Pancreas (tissue), 10 donors: Measurements from ENCODE around the gene MIF. TPM values are rescaled to one million over a fixed set of nuclear protein-coding genes. Genes with fewer than 3 reads are reported as not detected.

Experiments used
- ATAC-seq, 4 donors: fragments of 200-7000 bp; cut with Tn5 transposase; one replicate each; pipeline versions ENCODE4 v1.8.0 to v1.9.1; 2020; ENCODE audit warnings: mild to moderate bottlenecking in 4 of 4, moderate library complexity in 4 of 4
- DNase-seq, 6 donors: peaks; one replicate each; pipeline ENCODE4 v3.0.0-alpha.2; 2020
- FAIRE-seq: peaks from 2 replicates; lab custom pipeline; 2012; peaks lifted over from hg19 to GRCh38; lab: Jason Lieb, UNC
- H3K27ac ChIP-seq, 4 donors: fragments of 200-600 bp; sonication (generic); 1 replicate in 3 of 4; 2 replicates in 1 of 4; pipeline versions ENCODE4 v1.5.0 to v1.8.0; 2020
- H3K27me3 ChIP-seq, 4 donors: fragments of 200-600 bp; one replicate each; pipeline ENCODE4 v1.8.0; 2021
- H3K36me3 ChIP-seq, 3 donors: fragments of 200-600 bp; sonication (generic) in 1 of 3; one replicate each; pipeline versions ENCODE4 v1.5.0 to v1.8.0; 2020 to 2021
- H3K4me1 ChIP-seq, 3 donors: fragments of 200-600 bp; one replicate each; pipeline ENCODE4 v1.8.0; 2021
- H3K4me3 ChIP-seq, 4 donors: fragments of 200-600 bp; sonication (generic) in 2 of 4; one replicate each; pipeline versions ENCODE4 v1.5.0 to v1.8.0; 2020 to 2021
- H3K9me3 ChIP-seq, 4 donors: fragments of 200-600 bp; one replicate each; pipeline ENCODE4 v1.8.0; 2021
- WGBS, 2 donors: extraction: QIAGEN DNeasy Blood & Tissue Kit; methylation state at CpG; one replicate each; pipeline ENCODE4 v1.1.7; 2013; 5-methylcytosine and 5-hydroxymethylcytosine counted together
- intact Hi-C, 3 donors: fragments of 100-400 bp; cut with DNase I; formaldehyde crosslinking; loops; one replicate each; pipeline versions ENCODE4 v1.11.1 to v1.14.2; 2022
- polyA plus RNA-seq, 2 donors: library from polyadenylated mRNA; stranded (reverse); fragments of 200-250 nt; gene quantifications; one replicate each; pipeline ENCODE4 v1.2.3, GENCODE V29; 2013
- total RNA-seq, 6 donors: library from RNA; stranded (reverse); fragmentation: NEBNext Ultra II Directional in 4 of 6; extraction: Animal tissue kit (Norgen Biotek cat#: 25700) in 4 of 6; gene quantifications; one replicate each; pipeline versions ENCODE4 v1.2.1 to v1.2.4, GENCODE V29; 2021 to 2023
- TF ChIP-seq, protein P1 (sequence below), 4 donors: fragments of 200-600 bp; sonication (generic) in 3 of 4; IDR thresholded peaks; one replicate each; pipeline versions ENCODE4 v1.5.0 to v1.8.0; 2021; ENCODE audit warnings: antibody characterized with exemption in 4 of 4
- donor health status: healthy with polysubstance abuse.
- donor health status: DM: no; HTN: no; CAD: no; lungs with moderate emphysema.
- donor health status: DM: no; HTN: no; CAD: no.
- donor health status: control.
- donor health status: control.
- donor health status: Bipolar disorder and iron deficiency.
- donor health status: DM: yes; HTN: yes; CAD: no.
- donor health status: DM: no; HTN: no; CAD: no.
- donor health status: DM: no; HTN: no; CAD: no.
- donor health status: DM: yes; HTN: yes; CAD: no.

The MIF gene
- 100 to 1,000 TPM; 128 to 269 (median 192) TPM for total RNA-seq
- polyA plus RNA-seq = 100 to 1,000 TPM; 353 to 476 TPM

DNA sequence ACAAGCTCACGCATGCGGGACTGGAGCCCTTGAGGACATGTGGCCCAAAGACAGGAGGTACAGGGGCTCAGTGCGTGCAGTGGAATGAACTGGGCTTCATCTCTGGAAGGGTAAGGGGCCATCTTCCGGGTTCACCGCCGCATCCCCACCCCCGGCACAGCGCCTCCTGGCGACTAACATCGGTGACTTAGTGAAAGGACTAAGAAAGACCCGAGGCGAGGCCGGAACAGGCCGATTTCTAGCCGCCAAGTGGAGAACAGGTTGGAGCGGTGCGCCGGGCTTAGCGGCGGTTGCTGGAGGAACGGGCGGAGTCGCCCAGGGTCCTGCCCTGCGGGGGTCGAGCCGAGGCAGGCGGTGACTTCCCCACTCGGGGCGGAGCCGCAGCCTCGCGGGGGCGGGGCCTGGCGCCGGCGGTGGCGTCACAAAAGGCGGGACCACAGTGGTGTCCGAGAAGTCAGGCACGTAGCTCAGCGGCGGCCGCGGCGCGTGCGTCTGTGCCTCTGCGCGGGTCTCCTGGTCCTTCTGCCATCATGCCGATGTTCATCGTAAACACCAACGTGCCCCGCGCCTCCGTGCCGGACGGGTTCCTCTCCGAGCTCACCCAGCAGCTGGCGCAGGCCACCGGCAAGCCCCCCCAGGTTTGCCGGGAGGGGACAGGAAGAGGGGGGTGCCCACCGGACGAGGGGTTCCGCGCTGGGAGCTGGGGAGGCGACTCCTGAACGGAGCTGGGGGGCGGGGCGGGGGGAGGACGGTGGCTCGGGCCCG is at the start of gene MIF:
MIF (plus strand) TSS at position 439 of the 765 bp plus-strand sequence; CDS start at position 531, 92 bp downstream.
- 1% methylated on average over 67 to 72 of the region's 72 CpGs for WGBS, 2 donors
- DNase-seq = peak; percentile 93 to 99 (median 98)
- H3K4me3 ChIP-seq = peak within 1 kb of the TSS; percentile 68 to 90 (median 74)
- H3K27me3 ChIP-seq = no peaks in the 10 kb centered on the region
- no peak for FAIRE-seq
- no peaks in the 10 kb centered on the region for H3K9me3 ChIP-seq
- intact Hi-C loops = no loop called here
- peak within 1 kb of the TSS; percentile 96 to 98 (median 96) for H3K27ac ChIP-seq
- peak; percentile 90 to 97 (median 92) for ATAC-seq
- peaks cover 0 to 10% (median 0%) of the 10 kb centered on the region in 3 donors for H3K4me1 ChIP-seq
- no peaks in the 10 kb centered on the region for H3K36me3 ChIP-seq
- TF ChIP-seq, protein P1, sequence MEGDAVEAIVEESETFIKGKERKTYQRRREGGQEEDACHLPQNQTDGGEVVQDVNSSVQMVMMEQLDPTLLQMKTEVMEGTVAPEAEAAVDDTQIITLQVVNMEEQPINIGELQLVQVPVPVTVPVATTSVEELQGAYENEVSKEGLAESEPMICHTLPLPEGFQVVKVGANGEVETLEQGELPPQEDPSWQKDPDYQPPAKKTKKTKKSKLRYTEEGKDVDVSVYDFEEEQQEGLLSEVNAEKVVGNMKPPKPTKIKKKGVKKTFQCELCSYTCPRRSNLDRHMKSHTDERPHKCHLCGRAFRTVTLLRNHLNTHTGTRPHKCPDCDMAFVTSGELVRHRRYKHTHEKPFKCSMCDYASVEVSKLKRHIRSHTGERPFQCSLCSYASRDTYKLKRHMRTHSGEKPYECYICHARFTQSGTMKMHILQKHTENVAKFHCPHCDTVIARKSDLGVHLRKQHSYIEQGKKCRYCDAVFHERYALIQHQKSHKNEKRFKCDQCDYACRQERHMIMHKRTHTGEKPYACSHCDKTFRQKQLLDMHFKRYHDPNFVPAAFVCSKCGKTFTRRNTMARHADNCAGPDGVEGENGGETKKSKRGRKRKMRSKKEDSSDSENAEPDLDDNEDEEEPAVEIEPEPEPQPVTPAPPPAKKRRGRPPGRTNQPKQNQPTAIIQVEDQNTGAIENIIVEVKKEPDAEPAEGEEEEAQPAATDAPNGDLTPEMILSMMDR (IDR thresholded peaks at IDR 0.05) = peak; percentile 51 to 64 (median 56)

DNA sequence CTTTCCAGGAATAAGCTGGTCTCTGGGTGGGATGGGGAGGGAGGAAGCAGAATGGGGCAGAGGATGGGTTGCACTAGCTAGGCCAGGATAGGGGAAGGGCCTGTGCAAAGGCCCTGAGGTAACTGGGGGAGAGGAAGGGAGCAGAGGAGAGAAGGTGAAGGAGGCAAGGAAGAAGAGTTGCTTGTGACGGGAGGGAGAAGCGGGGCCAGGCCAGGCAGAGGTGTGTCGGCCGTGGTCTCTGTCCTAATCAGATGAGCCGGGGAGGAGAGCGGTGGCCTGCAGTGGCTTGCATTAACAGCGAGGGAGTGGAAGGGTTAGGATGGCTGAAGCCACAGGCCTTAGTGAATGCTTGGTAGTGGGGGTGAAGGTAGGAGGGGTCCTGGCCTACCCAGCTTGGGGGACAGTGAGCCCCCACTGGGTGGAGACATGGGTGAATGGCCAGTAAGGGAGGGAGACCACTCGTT is 49.4 kb upstream of the MIF start:
- intact Hi-C loops = loop anchor here in 2 of 3 donors (5.0 kb wide), 2 partner anchors 77 to 297 kb away; partner anchors contain the start of gene CHCHD10 (in 2 of the 2)
- no peak overlapping the region for H3K4me3 ChIP-seq
- H3K27ac ChIP-seq = no peak overlapping the region
- ATAC-seq (no peak), DNase-seq (no peak), FAIRE-seq (no peak)
- no peaks in the 10 kb centered on the region for H3K4me1 ChIP-seq
- H3K9me3 ChIP-seq = no peaks in the 10 kb centered on the region
- WGBS, 2 donors = 79 to 83% methylated on average over 8 of the region's 8 CpGs
- TF ChIP-seq, protein P1 (IDR thresholded peaks at IDR 0.05) = no peak
- H3K27me3 ChIP-seq = no peaks in the 10 kb centered on the region
- no peaks in the 10 kb centered on the region for H3K36me3 ChIP-seq

DNA sequence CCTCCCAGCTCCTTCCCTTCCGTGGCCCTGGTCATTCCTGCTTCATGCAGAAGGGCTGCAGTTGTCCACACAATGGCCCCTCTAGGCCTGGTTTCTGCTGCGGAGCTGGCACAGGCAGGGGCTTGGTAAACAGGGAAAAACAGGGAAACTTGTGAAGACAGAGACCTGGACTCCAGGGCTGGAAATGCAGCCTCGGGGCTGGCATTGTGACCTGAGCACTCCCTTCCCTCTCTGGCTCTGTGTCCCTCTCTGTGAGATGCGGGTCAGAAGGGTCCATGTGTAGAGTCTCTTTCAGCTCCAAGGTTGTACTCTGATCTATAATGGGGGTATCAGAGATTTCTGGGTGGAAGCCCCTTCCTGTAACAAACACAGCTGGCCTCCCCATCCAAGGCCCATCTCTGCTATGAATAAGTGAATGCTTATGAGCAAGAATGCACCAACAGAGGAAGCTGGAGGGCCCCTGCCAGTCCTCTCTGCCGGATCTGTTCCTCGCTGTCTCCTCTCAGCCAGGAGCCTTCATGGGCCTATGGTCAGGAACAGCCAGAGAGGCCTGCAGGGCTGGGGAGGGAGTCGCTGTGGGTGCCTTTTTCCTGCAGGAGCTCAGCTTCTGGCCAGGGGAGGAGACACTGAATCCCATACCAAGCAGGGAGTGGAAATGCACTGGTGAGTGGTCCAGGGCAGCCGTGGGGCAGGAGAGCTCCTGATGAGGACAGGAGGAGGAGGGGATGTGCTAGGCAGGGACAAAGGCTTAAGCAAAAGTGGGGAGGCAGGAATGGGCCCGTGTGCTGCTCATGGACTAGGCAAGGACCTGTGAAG is 48.7 kb upstream of the MIF start:
- no peak for FAIRE-seq
- Histone ChIP-seq H3K4me3 (no peak overlapping the region), H3K36me3 (no peaks in the 10 kb centered on the region), H3K4me1 (peaks cover 0 to 4% (median 3%) of the 10 kb centered on the region in 3 donors), H3K27ac (no peak overlapping the region), H3K9me3 (no peaks in the 10 kb centered on the region), H3K27me3 (no peaks in the 10 kb centered on the region)
- intact Hi-C loops = loop anchor here in 2 of 3 donors (5.0 kb wide), 1 partner anchor 78 kb away; the partner anchor contains the start of gene CHCHD10 (in 2 of the 2)
- TF ChIP-seq, protein P1 (IDR thresholded peaks at IDR 0.05) = no peak
- no peak for DNase-seq
- WGBS, 2 donors = 86 to 89% methylated on average over 9 of the region's 9 CpGs
- ATAC-seq = no peak

DNA sequence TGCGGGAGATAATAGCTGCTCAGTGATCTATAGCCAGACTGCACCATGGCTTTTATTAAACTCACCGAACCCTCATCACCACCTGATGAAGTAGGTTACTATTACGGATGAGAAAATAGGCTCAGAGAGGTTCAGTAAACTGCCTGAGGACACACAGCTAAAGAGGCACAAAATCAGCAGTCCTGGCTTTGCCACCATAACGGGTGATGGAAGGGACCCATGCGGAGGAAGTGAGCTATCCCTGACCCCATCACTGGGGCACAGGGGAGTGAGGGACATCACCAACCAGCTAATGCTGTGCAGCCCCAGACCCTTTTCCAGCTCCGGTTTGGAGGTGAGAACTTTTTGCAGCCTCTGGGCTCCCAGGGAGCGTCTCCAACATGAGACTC is 48.1 kb upstream of the MIF start:
- no peak overlapping the region for H3K27ac ChIP-seq
- FAIRE-seq = no peak

More for the DNA sequence above, 48.1 kb upstream of the MIF start:
- TF ChIP-seq, protein P1 (IDR thresholded peaks at IDR 0.05) = no peak
- Histone ChIP-seq H3K4me3 (no peak overlapping the region), H3K9me3 (no peaks in the 10 kb centered on the region), H3K4me1 (peaks cover 0 to 5% (median 5%) of the 10 kb centered on the region in 3 donors), H3K27me3 (no peaks in the 10 kb centered on the region), H3K36me3 (no peaks in the 10 kb centered on the region)
- 87 to 90% methylated on average over 7 of the region's 7 CpGs for WGBS, 2 donors
- intact Hi-C loops = loop anchor here in 2 of 3 donors (5.0 kb wide), 1 partner anchor 79 kb away; the partner anchor contains the start of gene CHCHD10 (in 2 of the 2)
- DNase-seq (no peak), ATAC-seq (no peak)
